ENCODE data around the gene TMEM45A.
"Not testable (repeated sequence)": the region's sequence is repeated elsewhere in the genome, so short reads cannot be mapped to it uniquely, and the experiment has no call there.

Gene TMEM45A

DNA sequence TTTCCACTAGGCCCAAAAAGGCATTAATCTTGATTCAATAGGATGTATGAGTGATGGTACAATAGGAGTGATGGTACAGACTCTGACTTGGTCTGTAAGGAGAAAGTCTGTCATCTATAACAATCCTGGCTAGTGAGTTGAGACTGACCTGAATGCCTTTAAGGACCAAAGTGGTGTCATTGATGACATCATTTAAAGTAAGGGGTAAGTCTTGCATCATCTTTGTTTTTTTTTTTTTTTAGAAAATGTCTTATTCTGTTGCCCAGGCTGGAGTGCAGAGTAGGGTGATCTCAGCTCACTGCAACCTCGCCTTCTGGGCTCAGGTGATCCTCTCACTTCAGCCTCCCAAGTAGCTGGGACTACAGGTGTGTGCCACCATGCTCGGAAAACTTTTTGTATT, 5.6 kb upstream of the TMEM45A start:
- DNase-seq (ENCODE audit: low spot score) = no peak

DNA sequence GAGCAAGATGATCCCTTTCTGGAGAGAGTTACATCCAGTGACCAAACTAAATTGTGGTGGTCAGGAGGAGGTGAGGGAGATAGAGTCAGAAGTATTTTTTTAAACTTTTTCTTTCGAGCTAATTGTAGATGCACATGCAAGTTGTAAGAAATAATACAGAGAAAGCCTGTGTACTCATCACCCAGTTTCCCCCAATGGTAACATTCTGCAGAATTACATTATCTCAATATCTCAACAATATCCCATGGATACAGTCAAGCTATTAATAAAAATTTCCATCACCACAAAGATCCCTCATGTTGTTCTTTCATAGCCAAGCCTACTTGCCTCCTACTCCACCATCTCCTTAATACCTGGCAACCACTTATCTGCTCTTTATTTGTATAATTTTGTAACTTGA, 3.3 kb upstream of the TMEM45A start:
- DNase-seq (ENCODE audit: low spot score) = no peak

DNA sequence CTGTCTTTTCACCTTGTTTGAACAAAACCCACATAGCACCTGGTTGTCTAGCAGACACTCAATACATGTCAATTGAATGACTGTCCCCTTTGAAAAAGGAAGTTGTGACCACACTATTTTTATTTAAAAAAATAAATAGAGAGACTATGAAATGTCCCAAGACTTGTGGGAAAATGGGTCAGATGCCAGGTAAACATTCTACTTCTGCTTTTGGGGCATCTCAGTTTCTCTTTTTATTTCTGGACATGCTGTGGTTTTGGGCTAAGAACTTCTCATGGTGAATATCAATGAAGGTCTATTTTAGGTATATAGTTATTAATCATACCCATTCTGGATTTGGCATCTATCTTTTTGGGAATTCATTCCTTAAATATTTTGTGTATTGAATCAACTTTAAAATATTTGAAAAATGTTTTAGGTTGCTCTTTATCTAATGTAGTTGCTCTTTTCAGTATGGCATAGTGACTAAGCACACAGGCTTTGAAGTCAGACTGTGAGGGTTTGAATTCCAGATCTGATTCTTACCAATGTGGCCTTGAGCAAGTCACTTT, 4.4 kb downstream of the TMEM45A start:
- DNase-seq (ENCODE audit: low spot score) = no peak

DNA sequence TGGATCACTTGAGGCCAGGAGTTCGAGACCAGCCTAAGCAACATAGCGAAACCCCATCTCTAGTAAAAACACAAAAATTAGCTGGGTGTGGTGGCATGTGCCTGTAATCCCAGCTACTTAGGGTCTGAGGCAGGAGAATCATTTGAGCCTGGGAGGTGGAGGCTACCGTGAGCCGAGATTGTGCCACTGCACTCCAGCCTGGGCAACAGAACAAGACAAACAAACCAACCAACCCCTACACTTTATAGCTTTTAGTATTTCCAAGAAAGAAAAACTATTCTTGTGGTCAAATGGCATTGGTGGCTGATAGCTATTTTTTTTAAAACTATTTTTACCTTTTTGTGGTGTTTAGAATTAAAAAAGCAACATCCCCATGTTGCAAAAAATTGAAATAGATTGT, 7.2 kb downstream of the TMEM45A start:
- DNase-seq (ENCODE audit: low spot score) = no peak

DNA sequence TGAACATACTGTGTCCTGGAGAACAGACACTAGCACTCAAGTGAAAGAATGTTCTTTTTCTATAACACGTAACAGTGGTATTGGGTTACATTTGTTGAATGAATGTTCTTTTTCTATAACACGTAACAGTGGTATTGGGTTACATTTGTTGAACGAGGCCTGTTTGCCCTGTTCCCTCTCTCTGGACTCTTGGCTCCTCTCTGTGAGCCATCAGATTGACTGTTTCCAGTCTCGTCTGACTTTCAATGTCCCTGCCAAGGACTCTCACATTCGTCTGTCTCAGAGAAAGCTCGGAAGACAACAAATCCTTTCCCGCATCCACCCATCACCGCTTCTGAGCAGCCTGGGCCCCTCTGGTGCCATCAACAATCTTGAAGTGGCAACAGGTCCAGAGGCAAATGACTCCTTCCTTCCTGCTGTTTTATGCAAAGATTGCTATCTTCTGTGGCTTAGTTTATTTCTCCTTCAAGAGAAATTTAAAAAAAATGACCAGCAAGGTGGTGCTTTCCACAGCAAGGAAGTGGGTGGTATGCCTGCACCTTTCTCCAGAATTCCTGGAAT, 8.0 kb downstream of the TMEM45A start:
- DNase-seq (ENCODE audit: low spot score) = no peak

DNA sequence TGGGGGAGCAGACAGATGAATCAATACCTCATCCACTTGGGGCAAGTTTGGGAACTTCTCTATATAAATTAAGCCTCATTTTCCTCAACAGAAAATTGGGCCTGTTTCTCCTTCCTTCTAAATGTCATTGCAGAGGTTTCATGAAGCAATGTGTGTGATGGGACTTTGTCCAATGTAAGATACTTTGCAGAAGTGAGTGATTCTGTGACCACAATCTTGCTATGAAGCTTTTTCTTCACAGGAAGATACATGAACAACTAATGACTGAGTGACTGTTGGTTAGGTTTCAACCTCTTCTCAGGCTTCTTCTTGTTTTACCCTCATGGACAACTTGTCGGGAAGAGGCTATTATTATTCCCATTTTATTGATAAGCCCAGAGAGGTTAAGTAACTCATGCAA, 11.0 kb downstream of the TMEM45A start:
- no peak for DNase-seq (ENCODE audit: low spot score)

DNA sequence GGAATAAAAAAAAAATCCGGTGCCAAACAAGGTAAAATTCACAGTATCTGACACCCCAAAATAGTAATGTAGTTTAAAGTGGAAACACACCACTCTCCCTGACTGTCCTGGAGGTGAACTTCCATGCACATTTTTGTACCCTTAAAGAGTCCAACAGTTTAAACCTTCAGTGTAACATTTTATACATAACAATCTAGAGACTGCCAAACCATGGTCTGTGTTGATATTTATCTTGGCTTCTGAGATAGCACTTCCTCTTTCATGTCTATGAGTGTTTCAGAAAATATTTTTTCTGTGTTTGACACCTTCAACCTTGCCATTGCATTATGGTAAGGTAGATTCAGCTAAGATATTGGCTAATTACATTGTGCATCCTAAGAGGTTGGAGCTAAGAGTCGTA, 13.9 kb downstream of the TMEM45A start:
- DNase-seq (ENCODE audit: low spot score) = no peak

DNA sequence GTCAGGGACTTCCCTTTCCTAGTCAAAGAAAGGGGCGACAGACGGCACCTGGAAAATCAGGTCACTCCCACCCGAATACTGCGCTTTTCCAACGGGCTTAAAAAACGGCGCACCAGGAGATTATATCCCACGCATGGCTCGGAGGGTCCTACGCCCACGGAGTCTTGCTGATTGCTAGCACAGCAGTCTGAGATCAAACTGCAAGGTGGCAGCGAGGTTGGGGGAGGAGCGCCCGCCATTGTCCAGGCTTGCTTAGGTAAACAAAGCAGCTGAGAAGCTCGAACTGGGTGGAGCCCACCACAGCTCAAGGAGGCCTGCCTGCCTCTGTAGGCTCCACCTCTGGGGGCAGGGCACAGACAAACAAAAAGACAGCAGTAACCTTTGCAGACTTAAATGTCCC, 17.4 kb downstream of the TMEM45A start:
- not testable (repeated sequence) for DNase-seq (ENCODE audit: low spot score)

DNA sequence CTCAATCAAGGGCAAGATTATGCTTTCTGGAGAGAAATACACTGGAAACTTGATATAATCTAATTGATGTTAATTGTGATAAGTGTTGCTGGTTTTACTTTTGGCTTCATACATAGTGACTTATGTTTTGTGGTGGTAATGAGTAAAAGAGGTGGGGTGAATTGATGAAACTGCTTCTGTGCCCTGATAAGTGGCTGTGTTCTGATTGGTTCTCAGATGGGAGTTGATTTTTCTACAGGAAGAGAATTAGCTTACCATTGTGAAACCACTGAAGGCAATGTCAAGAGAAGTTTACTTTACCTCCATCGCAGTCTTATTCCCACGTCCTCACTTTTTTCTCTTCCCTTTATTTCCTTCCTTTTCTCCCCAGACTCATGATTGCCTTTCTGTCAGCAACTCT, 23.8 kb downstream of the TMEM45A start:
- DNase-seq (ENCODE audit: low spot score) = no peak

DNA sequence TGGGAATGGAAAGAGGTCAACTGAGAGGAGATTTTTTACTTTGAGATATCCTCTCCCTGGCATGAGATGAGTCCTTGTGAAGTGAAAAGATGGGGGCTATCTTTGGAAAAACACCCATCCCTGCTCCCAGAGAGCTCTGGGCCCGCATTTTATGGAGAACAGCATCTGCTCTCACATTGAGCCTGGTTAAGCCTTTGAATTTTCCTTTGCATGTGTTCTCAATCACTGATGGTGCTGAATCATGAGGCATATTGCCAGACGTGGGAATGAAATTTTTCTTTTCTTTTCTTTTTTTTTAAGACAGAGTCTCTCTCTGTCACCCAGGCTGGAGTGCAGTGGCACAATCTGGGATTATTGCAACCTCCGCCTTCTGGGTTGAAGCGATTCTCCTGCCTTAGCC, 24.4 kb downstream of the TMEM45A start:
- DNase-seq (ENCODE audit: low spot score) = no peak

DNA sequence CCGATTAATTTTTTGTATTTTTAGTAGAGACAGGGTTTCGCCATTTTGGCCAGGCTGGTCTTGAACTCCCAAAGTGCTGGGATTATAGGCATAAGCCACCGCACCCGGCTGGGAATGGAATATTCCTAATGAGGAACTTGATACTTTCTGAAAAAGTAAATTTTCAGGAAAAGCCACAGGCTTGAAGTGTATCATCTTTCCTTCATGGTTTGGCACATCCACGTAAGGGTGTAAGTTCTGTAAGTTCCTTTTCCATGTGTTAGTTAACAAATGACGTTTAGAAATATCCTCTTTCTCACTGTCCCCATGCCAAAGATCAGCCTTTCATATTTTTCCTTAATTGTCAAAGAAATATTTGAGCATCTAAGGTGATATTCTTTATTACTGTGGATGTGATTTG, 24.9 kb downstream of the TMEM45A start:
- no peak for DNase-seq (ENCODE audit: low spot score)

DNA sequence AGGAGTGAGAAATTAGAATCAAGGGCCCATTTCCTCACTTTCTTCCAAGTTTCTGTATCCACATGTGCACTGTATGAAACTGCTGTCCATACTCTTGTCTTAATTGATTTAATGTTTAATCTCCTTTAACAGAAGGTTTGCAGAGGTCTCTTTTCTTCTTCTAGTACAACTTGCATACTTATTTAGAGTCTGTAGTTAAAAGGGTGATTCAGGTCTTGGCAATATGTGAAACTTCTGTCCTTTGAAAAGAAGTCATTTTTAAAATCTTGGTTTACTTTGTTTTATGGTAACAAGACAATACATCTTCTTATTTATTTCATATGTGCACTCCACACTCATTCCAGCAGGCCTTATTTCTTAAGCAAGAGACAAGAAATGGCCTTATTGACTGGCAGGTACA, 25.8 kb downstream of the TMEM45A start:
- DNase-seq (ENCODE audit: low spot score) = no peak

DNA sequence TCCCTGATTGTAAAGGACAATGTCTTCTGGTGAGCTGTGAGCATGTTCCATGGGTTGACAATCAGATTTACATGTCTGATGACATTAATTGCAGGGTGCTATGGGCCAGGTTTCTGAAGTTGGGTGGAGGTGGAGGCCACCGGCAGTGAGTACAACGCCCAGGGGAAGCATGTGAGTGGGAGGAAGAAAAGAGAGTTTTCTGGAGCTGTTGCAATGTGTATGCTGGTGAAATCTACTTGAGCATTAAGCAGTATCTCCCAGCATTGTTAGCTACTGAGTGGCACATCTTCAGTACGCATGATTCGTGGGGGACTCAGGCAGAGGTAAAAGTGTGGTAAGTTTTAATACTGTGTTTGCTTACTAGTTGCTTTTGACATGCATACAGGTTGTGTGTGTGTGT, 26.6 kb downstream of the TMEM45A start:
- DNase-seq (ENCODE audit: low spot score) = no peak

DNA sequence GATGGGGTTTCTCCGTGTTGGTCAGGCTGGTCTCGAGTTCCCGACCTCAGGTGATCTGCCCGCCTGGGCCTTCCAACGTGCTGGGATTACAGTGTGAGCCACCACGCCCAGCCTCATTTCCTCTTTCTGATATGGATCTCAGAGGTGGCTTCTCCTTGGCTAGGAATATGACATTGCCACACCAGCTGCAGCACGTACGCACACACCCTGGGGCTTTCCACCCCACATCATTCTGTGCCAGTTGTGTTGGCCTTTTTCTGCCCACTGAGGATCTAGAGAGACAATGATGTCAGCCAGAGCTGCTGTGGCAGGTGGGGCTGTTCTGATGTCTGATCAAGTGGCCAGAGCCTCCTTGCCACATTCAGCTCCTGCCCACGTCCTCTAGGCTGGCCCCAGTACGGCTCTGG, 29.0 kb downstream of the TMEM45A start:
- no peak for DNase-seq (ENCODE audit: low spot score)

DNA sequence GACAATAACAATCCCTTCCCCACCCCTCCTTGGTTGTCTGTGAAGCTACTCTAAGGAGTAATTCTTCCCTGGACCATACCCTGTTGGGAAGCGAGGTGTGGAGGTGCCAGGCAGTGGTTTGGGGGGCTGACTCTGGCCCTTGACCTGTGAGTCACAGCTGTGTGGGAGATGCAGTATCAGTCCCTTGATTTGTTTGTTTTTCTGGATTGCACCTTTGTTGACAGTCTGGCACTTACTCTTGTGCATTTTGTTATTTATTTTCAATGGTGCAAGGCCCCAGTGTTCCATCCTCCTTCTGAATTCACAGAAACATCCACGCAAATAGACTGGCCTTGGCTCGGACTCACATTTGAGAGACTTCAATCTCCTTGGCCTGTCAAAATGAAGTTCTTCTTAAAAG, 29.7 kb downstream of the TMEM45A start:
- DNase-seq (ENCODE audit: low spot score) = no peak

DNA sequence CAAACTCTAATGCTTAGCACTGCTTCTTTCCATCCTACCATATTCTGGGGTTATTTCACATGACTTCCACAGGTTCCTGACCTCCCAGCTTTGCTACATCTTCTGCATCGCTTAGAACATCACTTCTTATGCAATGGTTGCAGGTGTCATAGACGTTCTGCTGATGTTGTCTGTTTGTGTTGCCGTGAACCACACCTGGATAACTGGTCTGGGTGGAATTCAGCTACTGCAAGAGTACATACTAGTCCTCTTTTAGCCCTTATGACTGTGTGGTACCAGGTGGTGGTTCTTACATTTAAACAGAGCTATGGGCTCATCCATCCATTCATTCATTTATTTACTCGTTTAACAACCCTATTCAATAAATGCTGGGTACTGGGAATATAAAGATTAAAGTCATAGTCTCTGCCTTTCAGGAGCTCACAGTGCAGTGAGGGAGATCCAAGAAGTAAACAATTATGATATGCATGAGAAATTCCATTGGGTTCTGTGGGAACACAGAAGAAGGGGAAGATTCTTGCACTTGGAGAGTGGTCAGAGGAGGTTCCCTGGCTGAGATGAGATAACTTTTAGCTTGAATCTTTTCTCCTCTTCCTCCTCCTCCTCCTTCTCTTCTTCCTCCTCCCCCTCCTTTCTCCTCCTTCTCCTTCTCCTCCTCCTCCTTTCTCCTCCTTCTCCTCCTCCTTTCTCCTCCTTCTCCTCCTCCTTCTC, 30.8 kb downstream of the TMEM45A start:
- DNase-seq (ENCODE audit: low spot score) = no peak

DNA sequence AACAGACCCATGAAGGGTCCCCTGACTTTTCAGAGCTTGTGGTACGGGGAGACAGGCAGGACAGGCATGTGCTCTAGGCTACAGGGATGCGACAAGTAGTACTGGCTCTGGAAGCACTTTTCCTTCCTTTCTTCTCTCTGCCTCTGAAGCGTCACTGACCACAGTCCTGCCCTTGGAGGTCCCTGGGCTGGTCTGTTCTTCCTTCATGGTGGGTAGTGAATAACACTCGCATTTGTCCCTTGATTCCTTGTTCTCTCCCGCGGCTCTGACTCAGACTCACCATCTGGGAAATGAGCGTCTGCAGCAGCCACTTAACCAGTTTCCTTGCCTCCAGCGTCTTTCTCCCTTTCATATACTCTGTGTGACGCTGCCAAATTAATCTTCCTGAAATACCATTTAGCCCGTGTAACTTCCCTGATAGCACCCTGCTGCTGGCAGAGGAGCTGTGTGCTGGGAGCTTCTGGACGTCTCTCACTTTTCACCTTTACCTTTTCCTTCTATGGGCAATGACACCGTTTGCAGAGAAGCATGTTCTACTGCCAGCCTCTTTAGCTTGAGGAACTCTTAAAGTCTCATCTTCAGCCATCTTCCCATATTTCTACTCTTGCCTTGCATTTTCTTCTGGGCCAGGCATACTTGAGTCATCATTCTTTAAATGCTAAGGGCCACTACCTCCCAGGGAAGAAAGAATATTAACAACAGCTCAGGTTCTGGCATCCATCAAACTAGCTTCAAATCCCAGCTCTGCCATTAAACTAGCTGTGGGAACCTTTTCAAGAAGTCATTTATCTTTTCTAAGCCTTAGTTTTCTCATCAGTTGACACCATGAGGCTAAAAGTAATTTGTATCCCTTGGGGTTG, 33.6 kb downstream of the TMEM45A start:
- DNase-seq (ENCODE audit: low spot score) = no peak

DNA sequence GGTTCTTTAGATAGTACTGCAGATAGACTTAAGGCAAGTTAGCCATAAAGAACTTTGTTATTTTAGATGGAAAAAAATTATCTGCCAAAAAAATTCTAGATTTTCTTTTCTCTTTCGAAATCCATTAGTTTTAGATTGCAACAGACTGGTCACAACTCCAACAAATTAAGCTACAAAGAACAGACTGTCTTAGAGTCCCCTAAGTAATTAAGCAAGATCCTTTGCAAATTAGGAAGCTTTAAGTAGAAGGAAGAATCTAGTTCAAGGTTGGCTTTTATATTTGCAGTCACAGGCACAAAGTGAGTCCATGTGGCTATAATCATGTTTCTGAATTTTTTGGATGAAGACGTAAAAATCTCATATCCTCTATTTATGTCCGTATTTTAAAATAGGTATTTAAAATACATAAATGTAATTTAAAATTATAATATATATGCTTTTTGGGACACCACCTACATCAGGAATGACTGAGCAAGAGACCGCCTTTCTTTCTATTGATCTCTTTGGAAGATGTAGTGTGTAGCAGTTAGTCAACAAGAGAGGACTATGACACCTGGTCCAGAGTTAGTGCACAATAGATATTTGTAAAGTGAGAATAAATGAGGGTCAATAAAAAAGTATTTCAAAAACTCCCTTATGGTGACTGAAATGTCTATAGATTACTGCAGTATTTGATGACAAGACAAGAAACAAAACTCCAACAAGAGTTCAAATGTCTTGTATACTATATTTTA, 34.4 kb downstream of the TMEM45A start:
- no peak for DNase-seq (ENCODE audit: low spot score)

DNA sequence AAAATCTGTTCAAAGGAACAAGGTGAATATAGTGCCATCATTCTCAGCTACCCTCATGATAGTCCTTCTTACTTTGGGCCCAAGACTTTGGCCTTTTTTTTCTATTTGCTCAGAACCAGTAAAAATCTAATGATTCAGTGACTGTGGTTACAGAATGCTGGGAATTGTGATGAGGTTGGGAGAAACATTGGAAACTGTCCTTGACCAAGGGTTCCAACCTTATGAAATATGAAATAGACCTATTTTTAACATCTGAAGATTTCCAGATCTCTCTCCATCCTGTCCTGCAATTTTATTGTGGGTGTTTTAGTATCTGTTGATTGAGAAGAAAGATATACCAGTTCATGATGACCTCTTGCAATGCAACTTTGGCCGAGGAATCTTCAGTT, 34.9 kb downstream of the TMEM45A start:
- DNase-seq (ENCODE audit: low spot score) = no peak

DNA sequence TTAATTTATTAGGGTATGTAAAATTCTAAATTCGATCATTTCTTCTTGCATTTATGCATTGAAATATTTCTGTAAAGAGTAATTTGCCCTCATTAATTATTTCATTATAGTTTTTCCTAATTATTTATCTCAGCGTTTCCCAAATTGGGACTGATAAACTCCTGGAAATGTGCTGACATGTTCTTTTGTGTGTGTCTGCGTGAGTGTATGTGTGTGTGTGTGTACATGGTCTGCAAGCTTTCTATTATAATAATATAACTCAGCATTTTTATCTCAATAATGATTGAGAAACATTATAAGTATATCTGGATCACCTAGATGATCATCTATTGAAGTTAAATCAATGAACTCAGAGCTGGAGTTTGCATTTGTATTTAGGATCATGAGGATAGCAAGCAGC, 38.7 kb downstream of the TMEM45A start:
- no peak for DNase-seq (ENCODE audit: low spot score)

DNA sequence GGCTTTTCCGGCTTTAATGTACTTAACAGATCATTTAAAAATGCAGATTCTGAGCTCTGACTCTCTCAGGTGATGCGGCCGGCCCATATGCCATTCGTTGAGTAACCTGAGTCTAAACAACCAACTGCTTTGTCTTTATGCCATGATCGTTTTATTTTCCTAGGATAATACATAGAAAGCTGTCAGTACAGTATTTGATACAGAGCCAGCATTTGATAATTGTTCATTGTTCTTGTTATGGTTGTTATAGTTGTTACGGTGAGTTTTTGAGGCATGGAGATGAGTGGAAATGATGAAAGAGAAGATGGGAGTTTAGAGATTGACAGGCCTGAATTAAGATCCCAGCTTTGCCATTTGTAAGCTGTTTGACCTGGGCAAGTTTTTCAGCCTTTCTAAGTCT, 40.0 kb downstream of the TMEM45A start:
- DNase-seq (ENCODE audit: low spot score) = no peak

DNA sequence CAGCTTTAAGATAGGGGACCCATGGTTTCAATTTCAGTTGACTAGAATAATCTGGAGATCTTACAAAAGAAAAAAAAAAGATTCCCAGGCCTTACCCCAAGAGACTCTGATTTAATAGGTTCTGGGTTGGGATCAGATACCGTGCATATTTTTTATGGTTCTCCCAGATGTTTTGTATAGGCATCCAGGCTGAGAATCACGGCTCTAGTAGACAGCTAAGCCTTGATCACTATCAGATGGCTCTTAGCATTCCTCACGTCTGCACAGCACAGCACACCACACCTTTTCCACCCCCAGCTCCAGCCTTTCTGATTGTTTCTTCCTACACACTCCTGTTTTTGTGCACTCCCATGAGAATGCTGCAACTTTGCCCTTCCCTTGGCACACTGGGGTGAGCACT, 40.8 kb downstream of the TMEM45A start:
- DNase-seq (ENCODE audit: low spot score) = no peak

DNA sequence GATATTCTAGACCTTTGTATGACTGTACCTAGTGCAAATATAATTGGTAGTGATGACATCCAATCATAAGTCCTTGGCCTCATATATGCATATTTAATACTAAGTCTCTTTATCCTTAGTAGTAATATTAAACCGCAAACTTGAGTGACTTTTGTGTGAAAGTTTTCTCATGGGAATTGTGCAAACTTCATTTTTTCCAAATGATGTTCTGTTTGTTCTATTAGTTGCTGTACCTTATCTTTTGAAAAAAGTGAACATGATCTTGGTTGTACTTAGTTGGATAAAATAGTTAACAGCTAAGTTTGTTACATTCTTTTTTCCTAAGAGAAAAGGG, 43.2 kb downstream of the TMEM45A start:
- DNase-seq (ENCODE audit: low spot score) = no peak

All from cerebellar cortex (tissue), 1 donor.